M059J (cell line): ENCODE data around the gene CEP70. TPM values are rescaled to one million over a fixed set of nuclear protein-coding genes. Genes with fewer than 3 reads are reported as not detected.
"Not testable (repeated sequence)": the region's sequence is repeated elsewhere in the genome, so short reads cannot be mapped to it uniquely, and the experiment has no call there.

Experiments
- DNase-seq: peaks from one replicate; pipeline ENCODE4 v3.0.0-alpha.2; 2012; ENCODE audit warnings: low read depth
- total RNA-seq: library from RNA; depleted of rRNA; stranded (reverse); fragments of >200 nt; shearing (Covaris generic); gene quantifications from 2 replicates; pipeline ENCODE4 v1.2.3, GENCODE V29; 2014

Gene CEP70
- total RNA-seq, 1 experiment from 2014 or later, result 42.4 TPM

DNA sequence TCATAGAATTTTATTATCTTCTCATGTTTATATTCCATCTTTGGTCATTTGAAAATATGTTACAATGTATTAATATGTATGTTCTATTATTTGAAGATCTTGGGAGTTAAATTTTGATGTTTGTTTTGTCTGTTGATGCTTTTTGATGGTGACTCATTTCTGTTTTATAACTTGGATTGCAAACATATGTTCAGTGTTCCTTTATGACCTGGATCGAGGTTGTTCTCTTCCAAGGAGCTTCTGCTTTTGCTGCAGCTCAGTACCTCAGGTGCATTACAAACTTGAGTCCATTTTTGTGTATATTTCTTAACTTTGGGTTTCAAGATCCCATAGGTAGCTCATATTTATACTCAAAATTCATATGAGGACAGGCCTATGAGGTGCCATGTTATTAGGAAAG is 122.6 kb downstream of the CEP70 start:
- DNase-seq, result no peak

DNA sequence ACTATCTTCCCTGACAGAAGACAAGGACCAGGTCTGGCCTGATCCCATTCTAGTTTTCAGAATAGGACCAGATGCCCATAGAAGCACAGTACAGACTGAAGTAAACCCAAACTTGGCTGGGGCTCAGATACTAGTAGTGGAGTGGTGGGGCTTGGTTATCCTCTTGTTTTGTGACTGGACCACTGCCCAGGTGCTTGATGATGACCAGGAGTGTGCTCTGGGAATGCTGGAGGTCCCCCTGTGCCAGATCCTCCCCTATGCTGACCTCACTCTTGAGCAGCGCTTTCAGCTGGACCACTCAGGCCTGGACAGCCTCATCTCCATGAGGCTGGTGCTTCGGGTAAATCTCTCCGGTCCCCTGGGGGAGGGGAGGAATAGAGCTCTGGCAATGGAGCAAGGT is 123.4 kb downstream of the CEP70 start:
- DNase-seq, result no peak

DNA sequence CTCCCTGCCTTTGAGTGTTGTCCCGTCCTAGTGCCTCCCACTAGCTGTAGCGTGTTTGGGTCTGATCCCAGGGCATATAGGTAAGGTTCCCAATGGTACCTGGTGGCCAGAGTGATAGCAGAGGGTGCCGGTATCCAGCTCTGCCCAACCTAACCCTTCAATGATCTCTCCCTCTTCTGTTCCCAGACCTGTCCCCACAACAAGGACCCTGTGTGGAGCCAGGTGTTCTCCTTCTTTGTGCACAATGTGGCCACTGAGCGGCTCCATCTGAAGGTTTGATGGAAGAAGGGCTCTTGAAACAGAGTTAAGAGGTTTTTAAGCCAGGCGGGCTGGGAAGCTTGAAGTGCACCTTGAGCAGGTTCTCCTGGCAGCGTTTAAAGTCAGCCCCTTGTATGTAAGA is 124.2 kb downstream of the CEP70 start:
- DNase-seq, result no peak

DNA sequence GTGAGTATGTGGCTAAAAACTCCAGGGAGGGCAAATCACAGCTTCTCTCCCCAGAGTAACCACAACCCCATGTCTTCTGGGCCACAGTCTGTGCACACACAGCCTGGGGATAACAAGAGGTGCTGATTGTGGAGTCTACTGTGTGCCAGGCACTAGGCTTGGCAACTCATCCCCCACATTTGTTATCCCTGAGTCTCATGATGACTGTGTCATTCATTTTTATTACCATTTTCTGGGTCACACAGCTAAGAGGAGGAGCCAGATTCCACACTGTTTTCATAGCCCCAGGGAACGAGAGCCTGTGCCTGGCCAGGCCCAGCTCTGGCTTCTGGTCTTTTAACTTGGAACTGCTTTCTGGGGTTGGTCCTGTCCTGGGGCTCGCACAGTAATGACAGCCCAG is 125.2 kb downstream of the CEP70 start:
- DNase-seq, result peak; percentile 94

DNA sequence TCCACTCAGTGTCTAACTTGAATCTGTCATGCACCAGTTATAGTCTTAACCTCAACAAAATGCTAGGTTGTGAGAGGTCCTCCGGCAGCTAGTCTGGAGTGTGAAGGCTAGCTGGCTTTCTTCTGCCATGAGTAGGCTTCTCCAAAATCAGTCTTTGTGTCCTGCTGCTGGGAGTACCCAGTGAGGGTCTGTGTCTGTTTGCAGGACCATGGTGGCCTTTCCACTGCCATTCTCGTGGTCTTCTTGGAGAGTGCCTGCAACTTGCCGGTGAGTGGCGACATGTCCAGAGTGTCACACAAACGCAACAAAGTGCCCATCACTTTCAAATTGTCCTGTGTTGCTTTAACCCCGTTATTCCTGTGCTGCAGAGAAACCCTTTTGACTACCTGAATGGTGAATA is 125.6 kb downstream of the CEP70 start:
- no peak for DNase-seq

DNA sequence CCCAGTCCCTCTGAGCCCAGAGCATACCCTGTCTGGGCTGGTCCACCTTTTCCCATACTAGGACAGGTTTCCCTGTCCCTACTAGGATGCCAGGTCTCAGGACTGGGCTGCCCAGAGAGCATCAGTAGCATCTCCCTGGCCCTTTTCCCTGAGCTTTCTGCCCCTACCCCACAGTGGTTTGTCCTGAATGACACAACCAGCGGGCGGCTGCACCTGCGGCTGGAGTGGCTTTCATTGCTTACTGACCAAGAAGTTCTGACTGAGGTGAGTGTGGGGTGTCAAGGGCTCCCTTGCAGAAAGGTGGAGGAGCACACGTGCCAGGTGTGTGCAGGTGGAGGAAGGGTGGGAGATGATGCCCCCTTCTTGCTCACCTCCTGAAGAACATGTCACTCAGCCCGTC is 126.1 kb downstream of the CEP70 start:
- DNase-seq, result no peak

DNA sequence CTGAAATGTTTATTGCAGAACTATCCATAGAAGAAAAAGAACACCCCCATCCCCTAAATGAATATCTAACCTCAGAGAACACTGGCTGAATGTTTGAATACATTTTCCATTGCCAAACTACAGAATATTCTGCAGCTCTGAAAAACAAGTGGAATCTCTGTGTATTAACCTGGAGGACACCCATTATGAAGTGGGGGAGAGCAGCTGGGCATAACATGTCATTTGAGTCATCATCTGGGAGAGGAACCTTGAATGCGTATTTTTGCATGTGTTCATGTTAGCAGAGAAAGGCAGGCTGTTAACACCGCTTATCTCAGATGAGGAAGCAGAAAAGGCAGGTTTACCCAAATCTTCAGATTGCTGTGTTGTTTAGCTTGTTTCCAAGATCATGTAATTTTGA is 128.1 kb downstream of the CEP70 start:
- peak; percentile 19 for DNase-seq

DNA sequence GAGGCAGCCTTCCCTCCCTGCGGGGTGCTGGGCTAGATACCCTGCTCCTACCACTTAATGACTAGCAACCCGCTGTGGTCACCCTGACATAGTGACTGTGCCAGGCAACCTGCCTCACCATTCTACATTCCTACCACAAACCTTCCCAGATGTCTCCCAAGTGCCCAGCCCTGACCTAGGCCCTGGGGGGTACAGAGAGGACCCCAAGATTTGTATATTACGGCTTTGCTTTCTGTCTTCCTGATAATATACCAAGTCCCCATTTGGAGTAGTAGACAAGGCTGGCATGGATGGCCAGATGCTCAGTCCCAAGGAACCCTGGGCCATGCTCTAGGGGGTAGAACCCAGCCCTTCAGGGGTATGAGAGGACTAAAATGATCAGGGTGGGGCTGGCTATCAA is 128.6 kb downstream of the CEP70 start:
- DNase-seq, result no peak

DNA sequence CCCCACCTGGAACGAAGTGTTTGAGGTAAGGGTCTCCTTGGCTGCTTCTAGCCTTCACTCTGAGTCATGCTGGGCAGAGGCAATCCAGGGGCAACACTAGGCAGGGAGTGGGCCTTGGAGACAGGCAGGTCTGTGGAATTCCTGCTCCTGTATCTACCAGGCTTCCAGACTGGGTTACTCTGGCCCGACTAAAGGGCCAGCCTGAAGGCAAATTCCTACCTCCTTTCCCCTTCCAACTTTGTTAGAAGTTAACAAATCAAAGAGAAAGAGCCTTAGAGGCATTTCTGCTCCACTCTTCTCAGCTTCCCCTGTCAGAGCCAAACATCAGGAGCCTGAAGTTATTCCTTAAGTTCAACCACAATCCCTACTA is 129.6 kb downstream of the CEP70 start:
- DNase-seq, result no peak

DNA sequence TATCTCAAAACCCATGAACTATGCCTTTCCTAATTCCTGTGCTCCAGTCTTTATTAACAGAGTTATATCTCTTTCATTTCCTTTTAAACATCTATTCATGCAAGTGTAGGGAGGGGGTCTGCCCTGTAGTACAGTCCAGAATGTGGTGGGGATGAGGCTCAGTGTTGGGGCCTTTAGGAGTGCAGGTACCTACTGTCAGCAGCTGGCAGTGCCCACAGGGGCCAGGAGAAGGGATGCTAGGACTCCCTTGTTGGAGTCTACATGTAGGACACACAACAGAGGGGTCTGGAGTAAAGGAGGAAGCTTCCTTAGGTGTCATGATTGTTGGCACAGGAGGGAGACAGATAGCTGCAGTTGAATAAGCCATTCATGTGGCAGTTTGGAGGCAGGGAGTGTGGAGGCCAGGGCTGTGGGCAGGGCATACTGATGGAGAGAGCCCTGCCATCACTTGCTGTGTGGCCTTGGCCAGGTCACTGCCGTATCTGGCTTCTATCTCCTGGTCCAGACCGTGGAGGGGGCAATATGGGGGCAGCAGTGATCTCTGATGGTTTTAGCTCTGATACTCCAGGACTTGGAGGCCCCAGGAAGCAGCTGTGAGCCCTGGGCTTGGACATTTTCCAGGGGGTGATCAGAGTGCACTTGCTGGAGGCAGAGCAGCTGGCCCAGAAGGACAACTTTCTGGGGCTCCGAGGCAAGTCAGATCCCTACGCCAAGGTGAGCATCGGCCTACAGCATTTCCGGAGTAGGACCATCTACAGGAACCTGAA is 130.2 kb downstream of the CEP70 start:
- no peak for DNase-seq

DNA sequence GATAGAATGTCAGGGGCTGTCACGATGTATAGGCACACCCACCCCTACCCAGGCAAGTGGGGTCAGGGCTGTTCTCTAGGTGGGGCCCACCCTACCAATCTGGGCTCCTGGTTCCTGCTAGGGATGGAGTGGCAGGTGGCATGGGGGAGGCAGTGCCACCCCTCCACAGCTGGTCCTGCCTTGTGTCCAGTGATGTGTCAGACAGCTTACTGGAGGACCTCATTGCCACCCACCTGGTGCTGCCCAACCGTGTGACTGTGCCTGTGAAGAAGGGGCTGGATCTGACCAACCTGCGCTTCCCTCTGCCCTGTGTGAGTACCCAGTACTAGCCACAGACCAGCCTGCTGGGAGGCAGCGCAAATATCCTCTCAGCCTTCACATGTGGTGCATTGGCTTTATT is 132.2 kb downstream of the CEP70 start:
- DNase-seq, result no peak

DNA sequence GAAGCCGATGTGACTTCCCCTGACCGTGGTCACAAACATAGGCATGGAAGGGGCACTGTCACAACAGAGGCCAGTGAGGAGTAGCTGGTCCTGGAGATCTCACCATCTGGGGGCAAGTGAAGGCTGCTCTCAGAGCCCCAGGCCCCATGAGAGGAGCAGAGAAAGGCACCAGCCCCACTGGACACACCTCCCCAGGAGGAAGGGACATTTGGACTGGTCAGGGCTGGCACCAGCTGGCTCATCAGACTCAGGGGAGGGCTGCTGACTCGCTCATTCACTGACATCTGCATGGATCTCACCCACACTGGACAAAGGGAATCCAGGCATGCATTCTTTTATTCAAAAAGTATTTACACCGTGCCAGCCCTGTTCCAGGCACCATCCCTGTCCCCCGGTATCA is 132.8 kb downstream of the CEP70 start:
- DNase-seq, result peak; percentile 54

DNA sequence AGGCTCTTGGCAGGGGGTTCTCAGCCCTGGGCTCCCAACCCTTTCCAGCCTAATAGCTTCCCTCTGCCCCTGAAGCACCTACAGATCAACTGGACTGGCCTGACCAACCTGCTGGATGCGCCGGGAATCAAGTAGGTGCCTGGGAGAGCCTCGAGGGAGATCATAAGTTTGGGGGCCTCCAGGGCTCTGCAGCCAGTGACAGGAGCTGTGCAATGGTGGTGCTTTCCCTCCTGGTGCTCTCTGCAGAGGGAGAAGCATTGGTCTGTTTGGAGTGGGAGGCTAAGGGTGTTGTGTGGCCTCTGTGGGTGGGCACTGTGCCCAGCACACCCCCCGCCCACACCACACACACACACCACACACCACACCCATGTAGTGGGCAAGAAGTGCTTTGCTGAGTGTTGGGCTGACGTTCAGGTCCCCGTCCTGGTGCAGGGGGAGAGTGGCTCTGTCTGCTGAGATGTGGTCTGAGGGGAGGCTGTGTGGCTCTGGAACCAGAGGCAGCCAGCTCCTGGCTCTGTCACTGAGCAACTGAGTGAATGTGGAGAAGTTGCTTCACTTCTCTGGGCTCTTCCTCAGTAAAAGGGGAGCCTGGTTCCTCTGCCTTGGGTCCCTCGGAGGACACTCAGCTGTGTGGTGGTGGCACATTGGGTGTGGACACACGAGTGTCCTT is 133.4 kb downstream of the CEP70 start:
- DNase-seq, result no peak

DNA sequence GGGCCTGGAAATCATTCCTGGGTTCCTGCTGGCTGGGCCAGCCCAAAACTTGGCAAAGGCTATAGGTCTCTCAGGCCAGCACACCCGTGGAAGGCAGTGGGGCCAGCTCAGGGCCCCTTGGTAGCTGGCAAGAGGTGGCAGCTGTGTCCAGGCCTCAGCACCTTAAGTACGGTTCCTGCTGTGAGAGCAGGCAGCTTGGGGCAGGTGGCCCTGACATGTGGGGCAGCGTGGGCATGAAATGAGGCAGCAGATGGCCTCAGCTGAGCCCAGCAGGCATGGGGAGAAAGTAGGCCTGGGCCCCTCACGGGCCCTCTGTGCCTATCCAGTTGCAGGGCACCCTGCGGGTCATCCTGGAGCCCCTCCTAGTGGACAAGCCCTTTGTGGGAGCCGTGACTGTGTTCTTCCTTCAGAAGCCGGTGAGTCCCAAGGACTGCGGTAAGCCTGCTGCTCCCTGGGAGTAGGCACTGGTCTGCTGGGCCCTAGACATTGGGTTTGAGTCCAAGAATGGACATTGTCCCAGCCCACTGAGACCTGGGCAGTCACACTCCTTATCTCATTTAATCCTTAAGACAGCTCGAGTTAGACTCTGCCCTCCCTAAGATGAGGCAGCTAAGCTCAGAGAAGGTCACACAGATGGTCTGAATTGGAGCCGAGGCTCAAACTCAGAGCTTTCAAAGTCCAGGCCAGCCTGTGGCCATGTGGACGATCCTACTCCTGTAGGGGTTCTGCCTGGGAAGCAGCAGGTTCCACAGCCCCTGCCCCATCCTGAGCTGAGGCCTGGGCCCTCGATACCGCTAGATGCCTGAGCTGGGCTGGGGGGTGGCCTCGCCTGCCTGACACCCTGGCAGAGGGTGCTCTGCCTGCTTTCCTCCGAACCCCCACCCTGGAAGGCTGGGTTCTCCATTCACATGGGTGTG is 134.2 kb downstream of the CEP70 start:
- DNase-seq, result no peak

DNA sequence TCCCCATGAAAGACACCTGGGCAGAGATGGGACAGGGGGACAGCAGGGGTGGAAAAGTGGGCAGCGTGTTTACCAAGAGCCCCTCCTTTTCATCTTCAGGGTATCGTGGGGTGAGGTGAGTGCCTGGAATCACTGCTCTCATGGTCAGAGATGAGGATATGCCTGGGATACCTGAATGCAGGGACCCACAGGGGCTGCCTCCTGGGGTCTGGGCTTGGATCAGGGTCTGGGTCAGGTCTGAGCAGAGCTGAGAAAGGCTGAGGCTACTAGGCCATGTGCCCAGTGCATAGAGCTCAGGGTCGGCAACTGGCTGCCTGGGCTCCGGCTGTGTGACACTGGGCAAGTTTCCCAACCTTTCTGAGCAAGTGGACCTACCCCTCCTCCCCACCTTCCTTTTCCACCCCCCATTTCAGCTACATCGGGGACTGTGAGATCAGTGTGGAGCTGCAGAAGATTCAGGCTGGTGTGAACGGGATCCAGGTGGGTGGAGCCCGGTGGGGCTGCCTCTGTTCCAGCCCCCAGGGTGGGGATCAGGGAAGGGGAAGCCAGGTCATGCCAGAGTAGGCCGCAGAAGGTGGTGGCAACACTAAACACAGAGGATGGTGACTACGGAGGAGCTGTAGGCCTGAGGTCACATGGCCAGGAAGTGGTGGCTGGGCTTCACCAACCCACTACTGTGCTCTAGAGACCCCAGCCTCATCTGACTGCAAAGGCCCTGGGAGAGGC is 135.1 kb downstream of the CEP70 start:
- no peak for DNase-seq

DNA sequence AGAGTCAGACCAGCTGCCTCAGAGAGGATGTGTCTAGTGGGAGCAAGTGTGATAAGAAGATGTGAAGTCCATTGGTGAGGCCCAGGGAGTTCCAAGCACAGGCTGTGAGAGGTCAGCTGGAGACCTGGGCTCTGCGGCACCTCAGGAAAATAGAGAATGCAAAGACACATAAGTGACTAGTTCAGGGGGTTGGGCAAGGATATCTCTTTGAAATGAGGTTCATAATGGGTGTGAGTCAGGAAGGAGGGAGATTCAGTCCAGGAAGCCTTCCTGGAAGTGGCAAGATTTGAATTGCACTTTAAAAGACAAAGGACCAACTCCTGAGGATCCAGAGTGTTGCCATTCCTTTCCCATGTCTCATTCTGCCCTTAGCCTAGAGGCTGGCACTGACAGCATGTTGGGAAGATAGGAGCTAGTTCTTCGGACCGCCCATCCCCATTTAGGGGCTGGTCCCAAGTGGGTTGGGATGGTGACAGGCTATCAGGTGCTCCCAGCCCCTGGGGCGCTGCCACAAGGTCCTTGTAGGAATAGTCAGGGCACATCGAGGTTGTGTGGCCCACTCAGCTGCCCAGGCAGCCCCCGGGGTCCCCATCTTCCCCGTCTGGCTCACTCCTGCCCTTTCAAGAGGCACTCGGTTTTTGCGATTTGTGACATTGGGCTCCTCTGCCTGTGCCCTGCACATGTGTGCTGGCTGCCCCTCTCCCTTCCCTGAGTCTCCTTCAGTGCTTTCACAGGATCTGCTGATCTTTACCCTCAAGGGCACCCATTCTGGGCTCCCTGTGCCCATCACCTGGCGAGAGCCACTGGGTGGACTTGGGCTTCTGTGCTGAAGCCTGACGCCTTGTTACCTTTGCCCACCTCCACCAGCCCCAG is 136.0 kb downstream of the CEP70 start:
- no peak for DNase-seq

DNA sequence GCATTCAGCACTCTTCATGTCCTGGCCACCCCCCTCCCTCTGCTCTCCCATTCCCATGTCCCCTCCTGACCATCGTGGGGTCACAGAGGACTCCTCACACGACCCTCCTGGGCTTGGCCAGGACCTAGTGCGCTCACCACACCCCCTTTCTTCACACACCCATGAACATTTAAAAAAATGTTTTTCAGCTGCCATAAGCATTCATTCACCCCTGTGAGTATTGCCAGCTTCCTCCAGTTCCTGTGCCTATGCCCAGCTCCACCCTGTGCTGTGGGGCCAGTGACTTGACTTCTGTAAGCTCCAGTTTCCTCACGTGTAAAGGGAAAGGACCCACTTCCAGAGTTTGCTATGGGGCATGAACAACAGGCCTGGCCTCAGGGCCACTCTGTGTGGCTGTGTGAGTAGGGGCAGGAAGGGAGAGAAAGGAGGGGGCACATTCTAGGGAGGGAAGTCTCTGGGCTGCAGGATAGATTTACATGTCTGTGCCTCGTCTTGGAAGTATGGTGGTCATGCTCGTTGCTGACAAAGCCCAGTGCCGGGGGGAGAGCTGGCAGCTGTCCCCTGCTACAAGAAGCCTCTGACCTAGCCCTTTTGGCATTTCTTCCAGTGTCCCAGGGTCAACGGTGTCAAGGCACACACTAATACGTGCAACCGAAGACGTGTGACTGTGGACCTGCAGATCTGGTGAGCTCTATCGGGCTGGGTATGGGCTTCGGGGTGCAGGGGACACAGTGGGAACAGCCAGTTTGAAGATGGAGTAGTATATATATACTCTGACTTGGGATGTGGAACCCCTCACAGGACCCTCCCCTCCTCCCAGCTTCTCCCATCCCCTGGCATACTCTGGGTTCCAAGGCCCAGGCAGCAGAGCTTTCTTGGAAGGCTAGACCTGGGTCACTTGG is 136.8 kb downstream of the CEP70 start:
- DNase-seq, result no peak

DNA sequence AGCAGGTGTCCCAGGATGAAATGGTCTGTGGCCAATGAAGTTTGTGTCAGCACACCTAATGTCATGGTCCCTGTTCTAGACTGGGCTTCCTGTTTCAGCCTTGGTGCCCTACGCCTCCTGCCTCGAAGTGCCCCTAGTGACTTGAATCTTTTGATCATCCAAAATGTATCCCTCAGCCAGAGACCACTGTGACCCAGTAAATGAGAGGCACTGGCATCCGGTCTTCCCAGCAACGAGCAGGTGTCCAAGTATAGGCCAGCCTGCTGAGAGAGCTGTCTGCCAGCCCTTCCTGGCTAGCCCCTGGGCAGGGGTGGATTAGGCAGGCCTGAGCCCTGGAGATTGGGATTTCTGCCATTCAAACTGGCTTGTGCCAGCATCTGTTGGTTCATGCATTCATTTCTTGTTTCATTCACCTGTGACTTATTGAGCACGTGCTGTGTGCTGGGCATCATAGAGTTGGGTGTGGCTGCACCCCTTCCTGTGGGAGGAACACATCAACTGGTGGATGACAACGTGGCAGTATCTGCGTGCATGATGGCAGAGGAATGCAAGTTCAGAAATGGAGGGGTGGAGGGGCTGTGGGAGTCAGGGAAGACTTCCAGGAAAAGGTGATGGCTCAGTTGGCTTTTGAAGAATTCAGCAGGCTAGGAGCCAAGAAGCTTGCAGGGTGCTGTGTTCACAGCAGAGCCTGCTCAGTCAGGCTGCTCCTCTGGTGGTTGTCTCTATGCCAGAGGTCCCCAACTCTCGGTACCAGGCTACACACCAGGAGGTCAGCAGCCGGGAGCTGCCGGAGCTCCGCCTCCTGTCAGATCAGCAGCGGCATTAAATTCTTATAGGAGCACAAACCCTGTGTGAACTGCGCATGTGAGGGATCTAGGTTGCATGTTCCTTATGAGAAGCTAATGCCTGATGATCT is 138.0 kb downstream of the CEP70 start:
- peak; percentile 29 for DNase-seq

DNA sequence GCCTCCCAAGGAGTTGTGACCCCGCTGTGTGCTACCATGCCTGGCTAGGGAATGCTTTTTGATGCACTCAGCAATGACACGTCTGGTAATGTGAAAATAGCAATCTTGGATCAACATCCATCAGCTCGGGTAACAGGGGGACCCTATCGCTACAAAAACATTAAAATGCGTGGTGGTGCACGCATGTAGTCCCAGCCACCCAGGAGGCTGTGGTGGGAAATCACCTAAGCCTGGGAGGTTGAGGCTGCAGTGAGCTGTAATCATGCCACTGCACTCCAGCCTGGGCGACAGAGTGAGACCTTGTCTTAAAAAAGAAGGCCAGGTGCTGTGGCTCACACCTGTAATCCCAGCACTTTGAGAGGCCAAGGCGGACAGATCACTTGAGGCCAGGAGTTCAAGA is 140.1 kb downstream of the CEP70 start:
- DNase-seq, result not testable (repeated sequence)
